Caco-2 (cell line): ENCODE data around the gene DAPK1. TPM values are rescaled to one million over a fixed set of nuclear protein-coding genes. Genes with fewer than 3 reads are reported as not detected.

Experiments
- BruUV-seq: library from RNA; stranded (reverse); fragments of 400-500 nt; replicated peaks from 2 replicates; lab custom pipeline; 2021; lab: Mats Ljungman, UMichigan
- CTCF ChIA-PET: fragments of 300-600 bp; sonication (Branson Sonifier 250); formaldehyde crosslinking; loops from one replicate; lab custom pipeline; 2022; ENCODE audit warnings: antibody characterized with exemption; lab: Charles Lee
- POLR2A ChIA-PET: fragments of 300-600 bp; sonication (Branson Sonifier 250); formaldehyde crosslinking; loops from one replicate; lab custom pipeline; 2022; ENCODE audit warnings: antibody characterized with exemption; lab: Charles Lee
- DNase-seq, 2 experiments: peaks; one replicate each; pipeline versions ENCODE4 v3.0.0 to v3.0.0-alpha.2; 2020 to 2022
- H3K27me3 ChIP-seq: replicated peaks from 2 replicates; pipeline ENCODE4 v1.6.0; 2011; ENCODE audit warnings: low read length; ENCODE audit not compliant: control insufficient read depth, insufficient read depth
- H3K36me3 ChIP-seq: 2 replicates; pipeline ENCODE4 v1.5.1; 2011; ENCODE audit warnings: low read length; ENCODE audit not compliant: control insufficient read depth, insufficient read depth
- H3K4me1 ChIP-seq: fragments of 250-450 bp; sonication (Bioruptor Pico); 2 replicates; pipeline ENCODE4 v1.5.1; 2020; ENCODE audit warnings: mild to moderate bottlenecking
- H3K4me3 ChIP-seq: 2 replicates; pipeline ENCODE4 v1.5.1; 2011; ENCODE audit warnings: low read depth, mild to moderate bottlenecking, control low read depth, low read length
- H3K9me3 ChIP-seq: fragments of 250-450 bp; sonication (Bioruptor Pico); 2 replicates; pipeline ENCODE4 v1.5.1; 2020; ENCODE audit warnings: mild to moderate bottlenecking, moderate library complexity
- H3K27ac Mint-ChIP-seq: one replicate; pipeline ENCODE4 v1.8.0; 2022; ENCODE audit warnings: mixed read lengths; ENCODE audit not compliant: unreplicated experiment
- H3K27me3 Mint-ChIP-seq: one replicate; pipeline ENCODE4 v1.8.0; 2022; ENCODE audit warnings: mixed read lengths; ENCODE audit not compliant: insufficient read depth, unreplicated experiment
- H3K36me3 Mint-ChIP-seq: one replicate; pipeline ENCODE4 v1.8.0; 2022; ENCODE audit warnings: mild to moderate bottlenecking, mixed read lengths; ENCODE audit not compliant: insufficient read depth, unreplicated experiment
- H3K4me1 Mint-ChIP-seq: one replicate; pipeline ENCODE4 v1.8.0; 2022; ENCODE audit warnings: low read depth, mixed read lengths; ENCODE audit not compliant: unreplicated experiment
- H3K4me3 Mint-ChIP-seq: one replicate; pipeline ENCODE4 v1.8.0; 2022; ENCODE audit warnings: mild to moderate bottlenecking, moderate library complexity, mixed read lengths; ENCODE audit not compliant: unreplicated experiment
- H3K9me3 Mint-ChIP-seq: one replicate; pipeline ENCODE4 v1.8.0; 2022; ENCODE audit warnings: mixed read lengths; ENCODE audit not compliant: unreplicated experiment
- CTCF ChIP-seq, 2 experiments: fragments of 200-600 bp in 1 of 2; IDR thresholded peaks; 1 replicate in 1 of 2; 2 replicates in 1 of 2; pipeline versions ENCODE4 v1.5.1 to v1.8.0; 2011 to 2022; ENCODE audit warnings: antibody characterized with exemption in 1 of 2, control low read depth in 1 of 2, inconsistent platforms in 1 of 2, low read depth in 1 of 2, low read length in 1 of 2, mild to moderate bottlenecking in 1 of 2, moderate library complexity in 1 of 2; ENCODE audit not compliant: insufficient read depth in 1 of 2, severe bottlenecking in 1 of 2, unreplicated experiment in 1 of 2
- intact Hi-C: fragments of 100-400 bp; cut with micrococcal nuclease; formaldehyde crosslinking; loops from one replicate; pipeline ENCODE4 v1.10.0; 2022; ENCODE audit not compliant: unreplicated experiment
- total RNA-seq: library from RNA; stranded (reverse); gene quantifications from 2 replicates; pipeline ENCODE4 v1.2.3, GENCODE V29; 2022

DAPK1 gene
- total RNA-seq, 1 experiment from 2014 or later: 79.2 TPM

DNA sequence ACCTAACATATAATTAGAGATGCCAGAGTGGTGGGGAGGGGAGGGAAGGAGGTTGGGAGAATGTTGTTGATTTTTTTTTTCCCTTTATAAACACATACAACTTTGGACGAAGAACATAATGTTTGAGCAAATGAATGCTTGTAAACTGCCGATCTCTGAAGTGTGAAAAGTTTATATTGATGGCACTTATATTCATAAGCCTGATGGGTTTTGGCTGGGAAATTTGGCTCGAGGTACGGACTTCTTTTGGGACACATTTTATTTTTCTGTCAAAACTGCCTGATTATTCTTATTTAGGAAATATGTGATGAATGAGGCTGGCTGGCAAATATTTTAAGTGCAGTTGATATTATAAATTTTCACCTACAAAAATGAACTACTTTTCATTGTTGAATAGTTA is 9.9 kb downstream of the DAPK1 start:
- Histone ChIP-seq H3K36me3 (no peaks in the 10 kb centered on the region), H3K27me3 (no peaks in the 10 kb centered on the region), H3K4me1 (peaks cover 2% of the 10 kb centered on the region; the same call in 1 of the 2 replicates), H3K9me3 (no peaks in the 10 kb centered on the region), H3K4me3 (no peak overlapping the region)
- BruUV-seq: no TSS peak
- no peak for DNase-seq
- H3K9me3 Mint-ChIP-seq: no peaks in the 10 kb centered on the region
- POLR2A ChIA-PET: no interaction called here
- peaks cover 39% of the 10 kb centered on the region for H3K36me3 Mint-ChIP-seq
- intact Hi-C loops: no loop called here
- CTCF ChIA-PET: no interaction called here
- no peak overlapping the region for H3K4me3 Mint-ChIP-seq
- no peak for TF ChIP-seq CTCF (IDR thresholded peaks at IDR 0.05; ENCODE audit: insufficient read depth in 1 of 2, low read depth in 1 of 2, low read length in 1 of 2, severe bottlenecking in 1 of 2, unreplicated experiment in 1 of 2)
- no peak overlapping the region for H3K27ac Mint-ChIP-seq
- H3K4me1 Mint-ChIP-seq: peaks cover 2% of the 10 kb centered on the region
- no peaks in the 10 kb centered on the region for H3K27me3 Mint-ChIP-seq

GRCh38 chr9:87510252-87510683 is 12.6 kb downstream of the DAPK1 start:
- H3K9me3 ChIP-seq: no peaks in the 10 kb centered on the region
- H3K4me1 Mint-ChIP-seq: no peaks in the 10 kb centered on the region
- no peaks in the 10 kb centered on the region for H3K36me3 ChIP-seq
- no peak for TF ChIP-seq CTCF (IDR thresholded peaks at IDR 0.05; ENCODE audit: insufficient read depth in 1 of 2, low read depth in 1 of 2, low read length in 1 of 2, severe bottlenecking in 1 of 2, unreplicated experiment in 1 of 2)
- BruUV-seq: no TSS peak
- H3K4me1 ChIP-seq: no peaks in the 10 kb centered on the region; the same call in 1 of the 2 replicates
- intact Hi-C loops: no loop called here
- CTCF ChIA-PET: no interaction called here
- H3K27me3 ChIP-seq: no peaks in the 10 kb centered on the region
- no peaks in the 10 kb centered on the region for H3K9me3 Mint-ChIP-seq
- no peak overlapping the region for H3K27ac Mint-ChIP-seq
- H3K36me3 Mint-ChIP-seq: peaks cover 35% of the 10 kb centered on the region
- H3K4me3 ChIP-seq: no peak overlapping the region
- DNase-seq: no peak
- no peaks in the 10 kb centered on the region for H3K27me3 Mint-ChIP-seq
- no peak overlapping the region for H3K4me3 Mint-ChIP-seq
- POLR2A ChIA-PET: no interaction called here

DNA sequence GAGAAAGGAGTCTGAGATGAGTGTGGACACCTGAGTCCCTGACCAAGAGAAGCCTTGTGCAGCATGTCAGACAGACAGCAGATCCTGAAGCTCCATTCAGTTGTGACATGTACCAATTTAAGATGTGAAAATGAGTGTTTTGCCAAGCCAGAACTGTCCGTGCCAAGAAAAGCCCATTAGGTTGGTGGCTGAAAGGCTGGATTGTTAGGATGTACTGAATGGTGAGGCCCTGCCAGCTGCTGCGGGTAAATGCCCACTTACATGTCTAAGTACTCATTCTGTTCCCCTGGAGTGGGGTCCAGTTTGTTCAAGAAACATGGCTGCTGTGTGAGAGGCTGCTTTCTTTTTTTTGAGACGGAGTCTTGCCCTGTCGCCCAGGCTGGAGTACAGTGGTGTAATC is 14.6 kb downstream of the DAPK1 start:
- no peaks in the 10 kb centered on the region for H3K9me3 ChIP-seq
- CTCF ChIA-PET: no interaction called here
- Mint-ChIP-seq H3K4me1 (no peaks in the 10 kb centered on the region), H3K4me3 (no peak overlapping the region), H3K9me3 (no peaks in the 10 kb centered on the region), H3K36me3 (peaks cover 28% of the 10 kb centered on the region), H3K27ac (no peak overlapping the region), H3K27me3 (no peaks in the 10 kb centered on the region)
- no peaks in the 10 kb centered on the region for H3K27me3 ChIP-seq
- no peak for TF ChIP-seq CTCF (IDR thresholded peaks at IDR 0.05; ENCODE audit: insufficient read depth in 1 of 2, low read depth in 1 of 2, low read length in 1 of 2, severe bottlenecking in 1 of 2, unreplicated experiment in 1 of 2)
- intact Hi-C loops: no loop called here
- no TSS peak for BruUV-seq
- no peaks in the 10 kb centered on the region for H3K4me1 ChIP-seq
- H3K36me3 ChIP-seq: no peaks in the 10 kb centered on the region
- H3K4me3 ChIP-seq: no peak overlapping the region
- no peak for DNase-seq
- POLR2A ChIA-PET: no interaction called here
